ENCODE measurements around the gene RPTOR.

RPTOR gene

GRCh38 chr17:80956321-80957190 is 411.9 kb downstream of the RPTOR start:
- no peak for DNase-seq

DNA sequence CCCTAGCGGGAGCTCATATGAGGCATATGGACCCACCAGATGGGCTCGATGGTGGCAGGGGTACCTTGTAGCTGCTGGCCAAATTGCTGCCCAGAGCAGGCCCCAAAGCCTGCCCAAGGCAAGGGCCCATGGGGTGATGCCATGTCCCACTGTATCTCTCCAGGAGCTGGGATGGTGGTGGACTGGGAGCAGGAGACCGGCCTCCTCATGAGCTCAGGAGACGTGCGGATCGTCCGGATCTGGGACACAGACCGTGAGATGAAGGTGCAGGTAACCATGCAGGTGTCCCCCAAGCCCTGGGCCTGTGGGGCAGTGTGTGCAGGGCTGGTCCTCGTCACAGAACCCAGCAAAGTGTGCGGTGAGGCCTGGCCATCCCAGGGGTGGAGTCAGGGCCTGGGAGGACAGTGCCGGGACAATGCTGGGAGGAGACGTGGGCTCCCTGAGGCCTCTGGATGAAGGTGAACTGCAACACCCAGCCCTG is 412.9 kb downstream of the RPTOR start:
- DNase-seq: no peak

DNA sequence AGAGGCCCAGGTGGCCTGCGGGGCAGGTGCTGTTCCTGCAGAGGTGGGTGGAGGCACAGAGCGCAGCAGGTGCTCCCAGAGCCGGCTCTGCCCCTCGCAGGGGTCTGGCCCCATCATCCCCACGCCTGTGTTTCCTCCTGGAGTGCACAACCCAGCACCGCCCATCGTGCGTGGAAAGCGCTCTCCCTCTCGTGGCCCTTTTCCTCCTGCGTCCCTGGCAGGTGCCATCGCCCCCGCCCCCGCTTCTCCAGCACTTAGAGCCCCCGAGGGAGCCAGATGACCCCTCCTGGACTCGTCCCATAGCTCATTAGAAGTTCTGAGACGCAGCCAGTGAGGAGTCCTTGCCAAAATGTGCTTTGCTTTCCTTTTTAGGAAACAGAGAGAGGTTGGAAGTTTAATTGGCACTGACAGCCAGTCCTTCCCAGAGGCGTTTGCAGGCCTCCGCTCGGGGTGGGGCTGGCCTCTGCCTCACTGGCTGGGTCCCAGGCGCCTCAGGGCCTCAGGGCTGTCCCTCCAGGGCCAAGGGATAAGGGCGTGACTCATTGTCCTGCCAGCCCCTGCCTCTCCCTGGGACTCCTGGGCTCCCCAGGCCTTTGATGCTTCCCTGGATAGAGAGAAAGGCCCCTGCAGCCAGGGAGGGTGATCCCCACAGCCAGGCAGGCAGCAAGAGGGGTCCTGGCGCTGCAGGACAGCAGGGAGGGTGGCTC is 414.8 kb downstream of the RPTOR start:
- no peak for DNase-seq

GRCh38 chr17:80960037-80960796 is 415.6 kb downstream of the RPTOR start:
- DNase-seq: no peak

DNA sequence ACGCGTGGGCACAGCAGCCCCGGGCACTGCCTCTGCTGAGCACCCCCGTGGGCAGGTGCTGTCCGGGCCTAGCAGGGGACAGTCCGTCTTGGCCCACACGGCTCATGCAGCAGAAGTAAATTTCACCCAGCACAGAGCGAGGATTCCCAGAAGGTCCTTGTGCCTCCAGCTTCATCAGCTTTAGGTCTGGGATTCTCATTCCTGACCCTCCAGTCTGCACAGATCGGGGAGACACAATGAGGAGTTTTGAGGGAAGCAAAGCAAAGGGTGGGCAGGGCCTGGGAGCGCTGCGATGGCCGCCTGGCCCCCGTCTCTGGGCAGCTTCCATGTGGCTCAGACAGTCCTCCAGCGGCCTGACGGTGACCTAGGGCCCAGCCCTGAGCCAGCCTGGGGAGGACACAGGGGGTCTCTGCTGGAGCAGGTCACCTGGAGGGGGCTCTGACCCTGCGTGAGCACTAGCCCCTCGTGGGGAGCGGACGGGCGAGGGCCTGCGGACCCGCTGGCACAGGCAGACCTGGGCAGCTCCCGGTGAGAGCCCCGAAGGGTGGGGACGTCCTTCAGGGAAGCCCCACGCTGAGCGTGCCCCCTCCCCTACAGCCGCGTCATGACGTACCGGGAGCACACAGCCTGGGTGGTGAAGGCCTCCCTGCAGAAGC is 416.3 kb downstream of the RPTOR start:
- DNase-seq: no peak

- DNase-seq: no peak
Observed at GRCh38 chr17:80961541-80962330, 417.1 kb downstream of the RPTOR start.

DNA sequence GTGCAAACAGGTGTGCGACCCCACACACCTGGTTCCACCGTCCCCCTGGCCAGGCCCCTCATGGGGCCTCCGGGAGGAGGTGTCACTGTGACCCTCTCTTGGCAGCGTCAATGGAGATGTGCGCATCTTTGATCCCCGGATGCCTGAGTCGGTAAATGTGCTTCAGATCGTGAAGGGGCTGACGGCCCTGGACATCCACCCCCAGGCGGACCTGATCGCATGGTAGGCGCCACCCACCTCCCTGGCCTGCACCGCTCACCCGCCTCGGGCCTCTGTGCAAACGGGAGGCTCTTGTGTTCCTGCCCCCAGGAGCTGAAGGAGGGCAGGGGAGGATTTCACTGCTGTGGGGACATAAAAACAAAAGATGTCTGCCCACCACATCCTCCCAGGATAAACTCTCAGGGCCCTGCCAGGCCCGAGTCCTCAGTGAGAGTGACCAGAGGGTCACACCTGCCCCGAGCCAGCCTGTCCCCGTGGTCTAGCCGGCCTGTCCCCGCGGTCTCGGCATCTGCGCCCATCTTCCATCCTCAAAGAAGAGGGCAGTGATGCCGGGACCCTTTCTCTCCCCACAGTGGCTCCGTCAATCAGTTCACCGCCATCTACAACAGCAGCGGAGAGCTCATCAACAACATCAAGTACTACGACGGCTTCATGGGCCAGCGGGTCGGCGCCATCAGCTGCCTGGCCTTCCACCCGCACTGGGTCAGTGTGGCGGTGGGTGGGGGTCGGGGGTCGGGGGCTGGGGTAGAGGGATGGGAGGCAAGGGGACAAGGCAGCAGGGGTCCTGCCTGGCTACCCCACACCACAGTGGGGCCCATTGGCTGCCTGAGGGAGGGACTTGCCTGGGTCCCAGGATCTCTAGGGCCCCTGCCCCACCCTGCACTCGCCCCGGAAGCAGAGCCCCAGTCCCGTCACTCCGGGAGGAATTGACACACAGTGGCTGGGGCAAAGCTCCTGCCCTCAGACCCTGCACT is 418.0 kb downstream of the RPTOR start:
- no peak for DNase-seq

- no peak for DNase-seq
Observed at GRCh38 chr17:80963812-80964543, 419.3 kb downstream of the RPTOR start.

- DNase-seq: no peak
Observed at GRCh38 chr17:80964544-80964856, 419.9 kb downstream of the RPTOR start.

DNA sequence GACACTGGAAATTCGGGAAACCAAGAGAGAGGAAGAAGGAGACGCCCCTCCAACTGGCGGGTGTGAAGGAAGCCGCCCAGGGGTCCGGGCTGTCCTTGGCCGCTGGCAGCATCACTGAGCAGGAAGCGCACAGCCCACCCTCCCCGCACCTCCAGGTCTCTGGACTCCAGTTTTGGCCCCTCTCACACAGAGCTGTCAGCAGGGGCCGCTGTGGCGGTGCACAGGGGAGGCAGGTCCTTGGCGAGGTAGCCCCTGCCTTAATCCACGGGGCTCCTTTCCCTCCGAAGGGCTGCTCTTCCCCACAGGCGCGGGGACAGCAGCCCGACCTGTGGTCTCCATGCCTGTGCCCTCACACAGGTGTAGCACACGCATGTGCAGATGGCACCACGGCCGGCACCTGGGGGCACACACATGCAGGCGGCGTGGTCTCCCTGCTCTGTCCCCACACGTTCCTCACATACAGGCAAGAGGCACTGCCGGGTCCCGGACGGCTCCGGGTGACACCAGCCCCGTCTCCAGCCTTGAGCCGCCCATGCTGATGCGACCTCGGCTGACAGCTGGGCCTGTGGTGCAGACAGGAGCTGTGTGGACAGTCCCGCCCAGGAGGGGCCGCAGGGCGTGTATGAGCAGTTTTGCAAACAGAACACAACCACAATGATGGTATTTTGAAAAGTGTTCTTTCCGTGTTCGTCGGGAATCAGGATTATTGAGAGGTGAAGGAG is 420.4 kb downstream of the RPTOR start:
- DNase-seq: no peak

- no peak for DNase-seq
Observed at GRCh38 chr17:80965606-80966005, 421.0 kb downstream of the RPTOR start.

- no peak for DNase-seq
Observed at GRCh38 chr17:80967404-80967872, 422.8 kb downstream of the RPTOR start.

GRCh38 chr17:80968602-80969029 is 424.0 kb downstream of the RPTOR start:
- DNase-seq: no peak

- no peak for DNase-seq
Observed at GRCh38 chr17:80969030-80969673, 424.5 kb downstream of the RPTOR start.

GRCh38 chr17:80969674-80970043 is 425.0 kb downstream of the RPTOR start:
- no peak for DNase-seq

DNA sequence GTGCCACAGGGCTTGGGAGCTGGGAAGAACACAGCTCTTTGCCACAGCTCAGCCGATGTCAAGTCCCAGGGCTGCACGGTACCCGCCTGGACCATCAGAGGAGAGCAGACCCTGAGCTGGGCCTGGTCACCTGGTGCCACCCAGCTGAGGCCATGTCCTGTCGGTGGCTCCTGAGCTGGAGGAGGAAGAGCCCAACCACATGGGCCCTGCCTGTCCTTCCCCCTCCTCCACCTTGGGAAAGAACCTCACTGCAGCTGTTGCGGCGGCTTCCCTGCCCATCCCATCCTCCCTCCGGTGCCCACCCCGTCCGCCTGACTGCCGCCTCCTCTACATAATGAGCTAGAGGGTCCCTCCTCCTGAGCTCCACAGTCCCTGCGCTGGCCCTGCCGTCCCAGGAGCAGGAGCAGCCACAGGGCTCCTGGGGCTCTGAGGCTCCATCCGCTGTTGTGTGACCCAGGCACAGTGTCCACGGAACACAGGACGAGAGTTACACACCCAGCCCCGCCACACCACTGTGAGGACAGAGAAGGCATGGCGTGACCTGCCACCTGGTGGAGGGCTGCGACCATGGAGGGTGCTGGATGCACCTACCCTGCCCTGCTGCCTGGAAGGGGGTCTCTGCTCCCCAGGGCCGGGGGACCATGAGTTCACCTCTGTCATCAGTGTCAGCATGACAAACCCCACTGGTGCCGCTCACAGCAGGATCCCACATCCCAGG is 425.6 kb downstream of the RPTOR start:
- peak in 2 of 4 experiments; percentile 17 to 33 for DNase-seq

DNA sequence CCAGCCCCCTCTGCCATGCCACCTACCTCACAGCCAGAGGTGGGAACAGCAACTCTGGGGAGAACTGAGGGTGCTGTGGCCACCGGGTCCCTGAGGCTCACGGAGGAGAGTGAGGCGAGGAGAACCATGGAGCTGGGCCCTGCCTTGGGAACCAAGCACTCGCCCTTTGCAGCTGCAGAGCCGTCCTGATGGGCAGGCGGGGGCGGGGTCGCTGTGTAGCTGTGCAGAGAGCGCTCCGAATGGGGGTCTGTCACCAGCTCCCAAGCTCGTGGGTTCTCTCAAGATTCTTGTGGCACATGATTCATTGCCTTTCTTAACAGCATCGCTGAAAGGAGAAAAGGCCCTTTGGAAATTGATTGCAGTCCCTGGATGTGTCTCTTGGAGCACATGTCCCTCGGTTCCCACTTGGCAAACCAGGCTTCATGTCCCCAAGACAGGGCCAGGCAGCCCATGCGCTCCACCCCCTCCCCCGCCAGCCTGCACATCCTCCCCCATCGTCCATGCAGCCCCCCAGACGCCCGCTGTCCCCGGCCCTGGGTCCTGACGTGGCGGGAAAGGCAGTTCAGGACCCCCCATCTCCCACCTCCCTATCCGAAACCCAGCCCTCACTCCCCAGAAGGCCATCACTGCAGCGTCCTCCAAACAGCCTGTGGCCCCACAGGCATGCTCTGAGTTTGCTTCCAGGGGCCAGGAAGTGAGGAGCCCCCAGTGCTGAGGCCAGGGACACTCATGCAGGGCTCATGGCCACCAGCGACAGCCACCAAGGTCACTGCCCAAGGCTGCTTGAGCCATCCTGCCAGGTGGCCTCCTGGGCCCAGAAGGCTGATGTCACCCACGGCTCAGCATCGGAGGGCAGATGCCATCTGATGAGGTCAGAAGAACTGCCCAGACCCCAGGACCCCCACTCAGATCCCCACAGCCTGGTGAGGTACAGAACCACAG is 426.4 kb downstream of the RPTOR start:
- DNase-seq: no peak
